K562 (cell line): Measurements from ENCODE around the gene FAM120B. TPM values are rescaled to one million over a fixed set of nuclear protein-coding genes. Genes with fewer than 3 reads are reported as not detected.
A peak's percentile ranks its signal among the peaks of the same experiment; 100 is the strongest.

Experiments used
- ATAC-seq: fragments of 200-7000 bp; cut with Tn5 transposase; 3 replicates; pipeline ENCODE4 v1.9.1; 2020; ENCODE audit warnings: moderate library complexity
- BruUV-seq: library from RNA; stranded (reverse); fragments of 400-500 nt; replicated peaks from 2 replicates; lab custom pipeline; 2021; lab: Mats Ljungman, UMichigan
- CTCF ChIA-PET: fragments of 300-600 bp; formaldehyde crosslinking; extraction: SDS; loops from one replicate; lab custom pipeline; 2021; ENCODE audit warnings: low intra/inter-chr PET ratio; lab: Yijun Ruan, JAX
- POLR2A ChIA-PET: fragments of 300-600, 350-650 bp; sonication (Branson Sonifier 250); formaldehyde crosslinking; extraction: SDS; loops from one replicate; lab custom pipeline; 2021; ENCODE audit warnings: antibody characterized with exemption, inconsistent platforms; lab: Yijun Ruan, JAX
- DNase-seq, 4 experiments: peaks; one replicate each; pipeline versions ENCODE4 v3.0.0 to v3.0.0-alpha.2; 2011 to 2018; ENCODE audit warnings: low spot score in 3 of 4, mixed read lengths in 3 of 4; ENCODE audit errors: extremely low read depth in 1 of 4
- FAIRE-seq: peaks from 2 replicates; lab custom pipeline; 2011; peaks lifted over from hg19 to GRCh38; lab: Jason Lieb, UNC
- H2AFZ ChIP-seq: 2 replicates; pipeline ENCODE4 v1.6.0; 2011; ENCODE audit warnings: low read depth, low read length, control low read depth, inconsistent platforms
- H3K27ac ChIP-seq: fragments of 200-600 bp; 3 replicates; pipeline ENCODE4 v1.8.0; 2011; ENCODE audit warnings: low read depth, mild to moderate bottlenecking, control low read depth, inconsistent platforms, low read length, moderate library complexity, mixed read lengths; ENCODE audit errors: extremely low read depth
- H3K27me3 ChIP-seq, 2 experiments: fragments of 300-600 bp in 1 of 2; 2 replicates in 1 of 2; 3 replicates in 1 of 2; pipeline versions ENCODE4 v1.6.0 to v1.8.0; 2011; ENCODE audit warnings: inconsistent platforms in 2 of 2, low read length in 2 of 2, mild to moderate bottlenecking in 1 of 2, mixed read lengths in 1 of 2, moderate library complexity in 1 of 2; ENCODE audit not compliant: control insufficient read depth in 2 of 2, insufficient read depth in 2 of 2
- H3K36me3 ChIP-seq: fragments of 300-600 bp; 3 replicates; pipeline ENCODE4 v1.8.0; 2011; ENCODE audit warnings: mild to moderate bottlenecking, low read length, inconsistent platforms; ENCODE audit not compliant: control insufficient read depth, insufficient read depth
- H3K4me1 ChIP-seq, 2 experiments: fragments of 200-600 bp in 1 of 2; replicated peaks in 1 of 2; 2 replicates in 1 of 2; 3 replicates in 1 of 2; pipeline versions ENCODE4 v1.5.1 to v1.8.0; 2011; ENCODE audit warnings: inconsistent platforms in 2 of 2, low read length in 2 of 2, mild to moderate bottlenecking in 1 of 2, mixed read lengths in 1 of 2, moderate library complexity in 1 of 2; ENCODE audit not compliant: control insufficient read depth in 2 of 2, insufficient read depth in 2 of 2
- H3K4me2 ChIP-seq: 2 replicates; pipeline ENCODE4 v1.6.1; 2011; ENCODE audit warnings: low read length, control low read depth, inconsistent platforms, mixed read lengths; ENCODE audit not compliant: insufficient read depth
- H3K4me3 ChIP-seq: fragments of 200-600 bp; sonication (generic), shearing (Covaris generic); 2 replicates; pipeline ENCODE4 v1.5.1; 2016; ENCODE audit warnings: control low read depth, inconsistent platforms
- H3K79me2 ChIP-seq: fragments of 200-600 bp; 3 replicates; pipeline ENCODE4 v1.8.0; 2011; ENCODE audit warnings: low read length, inconsistent platforms; ENCODE audit not compliant: control insufficient read depth, insufficient read depth
- H3K9ac ChIP-seq, 2 experiments: 2 replicates each; pipeline versions ENCODE4 v1.6.0 to v1.6.1; 2011; ENCODE audit warnings: low read depth in 2 of 2, low read length in 2 of 2, control low read depth in 1 of 2, inconsistent platforms in 1 of 2, mild to moderate bottlenecking in 1 of 2, mixed read lengths in 1 of 2; ENCODE audit not compliant: insufficient read depth in 1 of 2
- H3K9me1 ChIP-seq: one replicate; pipeline ENCODE4 v1.6.0; 2011; ENCODE audit warnings: inconsistent platforms, mild to moderate bottlenecking, low read length, moderate library complexity; ENCODE audit not compliant: control insufficient read depth, insufficient read depth
- H3K9me3 ChIP-seq: replicated peaks from 2 replicates; pipeline ENCODE4 v1.5.1; 2011; ENCODE audit warnings: low read depth, low read length, inconsistent platforms; ENCODE audit not compliant: control insufficient read depth, insufficient read depth
- H4K20me1 ChIP-seq: replicated peaks from 2 replicates; pipeline ENCODE4 v1.6.1; 2011; ENCODE audit warnings: low read length, inconsistent platforms, mixed read lengths; ENCODE audit not compliant: control insufficient read depth, insufficient read depth
- E2F6 ChIP-seq, 2 experiments: IDR thresholded peaks; 2 replicates each; pipeline ENCODE4 v1.6.1; 2011; ENCODE audit warnings: borderline replicate concordance in 1 of 2, control low read depth in 1 of 2, low read depth in 1 of 2, low read length in 1 of 2, mild to moderate bottlenecking in 1 of 2, mixed read lengths in 1 of 2, moderate library complexity in 1 of 2; ENCODE audit not compliant: insufficient read depth in 1 of 2, insufficient read length in 1 of 2, poor library complexity in 1 of 2, severe bottlenecking in 1 of 2; ENCODE audit errors: extremely low read depth in 1 of 2
- ETV6 ChIP-seq, 3 experiments: fragments of 150-350 bp in 1 of 3; sonication (generic) in 1 of 3; formaldehyde crosslinking in 1 of 3; IDR thresholded peaks; 2 replicates each; pipeline versions ENCODE4 v1.6.1 to v1.8.0; 2014 to 2022; ENCODE audit warnings: borderline replicate concordance in 2 of 3, low read depth in 2 of 3, antibody characterized with exemption in 1 of 3, low read length in 1 of 3, mild to moderate bottlenecking in 1 of 3, missing genetic modification reagents in 1 of 3
- FUS ChIP-seq: fragments of 200-400 bp; formaldehyde crosslinking; optimal IDR thresholded peaks from 2 replicates; pipeline ENCODE3; 2017; ENCODE audit warnings: low read depth, low read length
- MTA3 ChIP-seq: fragments of 450-650 bp; formaldehyde crosslinking; IDR thresholded peaks from 2 replicates; pipeline ENCODE4 v1.6.1; 2017; ENCODE audit warnings: mild to moderate bottlenecking, borderline replicate concordance
- NFE2L1 ChIP-seq: fragments of 450-650 bp; IDR thresholded peaks from 2 replicates; pipeline ENCODE4 v1.6.1; 2016; ENCODE audit warnings: missing genetic modification characterization, low read depth, mild to moderate bottlenecking, missing compliant biosample characterization, moderate library complexity, borderline replicate concordance
- RFX7 ChIP-seq: fragments of 250-450 bp; sonication (Bioruptor Pico); IDR thresholded peaks from 2 replicates; pipeline ENCODE4 v1.5.1; 2021; ENCODE audit warnings: mild to moderate bottlenecking
- TOE1 ChIP-seq, 2 experiments: fragments of 450-650 bp in 1 of 2; sonication (generic) in 1 of 2; formaldehyde crosslinking in 1 of 2; IDR thresholded peaks; 2 replicates each; pipeline versions ENCODE4 v1.7.1 to v1.8.0; 2016 to 2022; ENCODE audit warnings: borderline replicate concordance in 2 of 2, mild to moderate bottlenecking in 2 of 2, antibody characterized with exemption in 1 of 2, inconsistent platforms in 1 of 2, low read depth in 1 of 2, missing genetic modification reagents in 1 of 2, moderate library complexity in 1 of 2
- ZNF23 ChIP-seq: fragments of 250-450 bp; sonication (Bioruptor Pico); IDR thresholded peaks from 2 replicates; pipeline ENCODE4 v1.4.0; 2020; ENCODE audit warnings: mild to moderate bottlenecking
- WGBS: fragments of 100-300 bp; shearing (Covaris generic); methylation state at CpG from one replicate; pipeline ENCODE4 v1.1.6; 2016; ENCODE audit warnings: low coverage, mixed read lengths; ENCODE audit not compliant: insufficient coverage; ENCODE audit errors: missing lambda C conversion rate; 5-methylcytosine and 5-hydroxymethylcytosine counted together
- in situ Hi-C: fragments of 300-500 bp; cut with MboI; formaldehyde crosslinking; loops from 4 replicates; pipeline ENCODE4 v1.15.0; 2018; ENCODE audit warnings: inconsistent platforms, mixed read lengths
- intact Hi-C: fragments of 100-400 bp; cut with micrococcal nuclease; formaldehyde crosslinking; loops from 2 replicates; pipeline ENCODE4 v1.14.2; 2022
- polyA plus RNA-seq, 8 experiments: library from polyadenylated mRNA; depleted of rRNA in 4 of 8; stranded (reverse) in 5 of 8; unstranded in 3 of 8; fragments of >200 nt; fragmentation: Nextera tagmentation in 2 of 8; fragmentation: Illumina TruSeq in 1 of 8; extraction: Ambion mirVana in 2 of 8; extraction: Trizol in 1 of 8; gene quantifications; 2 replicates each; pipeline versions ENCODE4 v1.2.1 to v1.2.3, GENCODE V29; 2011 to 2014; ENCODE audit warnings: inconsistent platforms in 1 of 8, missing spikeins in 1 of 8
- total RNA-seq, 7 experiments: library from RNA; depleted of rRNA in 6 of 7; stranded (reverse); fragments of >200 nt in 6 of 7; fragmentation: Illumina TruSeq in 2 of 7; extraction: Trizol in 2 of 7; gene quantifications; 2 replicates each; pipeline versions ENCODE4 v1.2.1 to v1.2.3, GENCODE V29; 2011 to 2021; ENCODE audit warnings: low replicate concordance in 1 of 7
- TF ChIP-seq, protein P1 (sequence below): fragments of 150-350 bp; conservative IDR thresholded peaks from 2 replicates; pipeline ENCODE4 v1.6.1; 2014; ENCODE audit warnings: low read length
- TF ChIP-seq, protein P2 (sequence below): sonication (generic); formaldehyde crosslinking; IDR thresholded peaks from 2 replicates; pipeline ENCODE4 v1.8.0; 2022; ENCODE audit warnings: missing genetic modification reagents, mild to moderate bottlenecking, borderline replicate concordance

FAM120B gene
- total and polyA plus RNA-seq, 9 of the 15 experiments (the other 6 are each of a cell fraction or from before 2014, with no cell fraction given): 3.5 to 22.6 (median 14.7) TPM

- peaks cover 0 to 34% of the 10 kb centered on the region in 2 experiments; a peak in 3 of 5 replicates for H3K4me1 ChIP-seq
- WGBS: 4% methylated on average over 90 of the region's 109 CpGs
- ChIA-PET POLR2A (interaction anchor here (0.7 kb wide), 1 partner anchor 129 kb away, joined by 3 read pairs; no protein-coding TSS in a partner anchor), CTCF (no interaction called here)
- H3K27ac ChIP-seq: no peak overlapping the region
- ATAC-seq: peak; percentile 77
- no peaks in the 10 kb centered on the region for H3K9me3 ChIP-seq
- FAIRE-seq: no peak
- H3K9ac ChIP-seq: peak overlapping the region in 1 of 2 experiments; percentile 82; a peak in 2 of 4 replicates
- peak; percentile 38 to 68 (median 56) for DNase-seq
- no peaks in the 10 kb centered on the region for H3K79me2 ChIP-seq
- no TSS peak for BruUV-seq
- H3K4me2 ChIP-seq: peak overlapping the region; percentile 62
- intact Hi-C loops: loop anchor here (10.0 kb wide), 1 partner anchor 219 kb away; no protein-coding TSS in a partner anchor
- peaks cover 12% of the 10 kb centered on the region for H4K20me1 ChIP-seq
- H3K4me3 ChIP-seq: peak overlapping the region; percentile 36
- H3K36me3 ChIP-seq: no peaks in the 10 kb centered on the region
- H3K27me3 ChIP-seq: peaks cover 69 to 72% of the 10 kb centered on the region in 2 experiments
- H2AFZ ChIP-seq: peak overlapping the region; percentile 58
- no peaks in the 10 kb centered on the region for H3K9me1 ChIP-seq
- in situ Hi-C loops: no loop called here
- no peak for TF ChIP-seq NFE2L1 (tag)
- no peak for TF ChIP-seq RFX7
- TF ChIP-seq ZNF23 (CRISPR knock-in tag): no peak
- peak in 1 of 2 experiments; percentile 80 for TF ChIP-seq E2F6 (IDR thresholded peaks at IDR 0.05; ENCODE audit: borderline replicate concordance in 1 of 2, extremely low read depth in 1 of 2, insufficient read depth in 1 of 2, insufficient read length in 1 of 2, low read depth in 1 of 2, low read length in 1 of 2, poor library complexity in 1 of 2, severe bottlenecking in 1 of 2)
- TF ChIP-seq ETV6 (IDR thresholded peaks at IDR 0.05; ENCODE audit: borderline replicate concordance in 1 of 2, low read depth in 2 of 2, low read length in 1 of 2): no peak
- no peak for TF ChIP-seq ETV6 (CRISPR knock-in tag; IDR thresholded peaks at IDR 0.05; ENCODE audit: borderline replicate concordance)
- TF ChIP-seq FUS: peak; percentile 43
- no peak for TF ChIP-seq TOE1 (IDR thresholded peaks at IDR 0.05; ENCODE audit: borderline replicate concordance)
- TF ChIP-seq TOE1 (CRISPR knock-in tag; IDR thresholded peaks at IDR 0.05; ENCODE audit: borderline replicate concordance, low read depth): no peak
- TF ChIP-seq MTA3: no peak
- TF ChIP-seq, protein P1, sequence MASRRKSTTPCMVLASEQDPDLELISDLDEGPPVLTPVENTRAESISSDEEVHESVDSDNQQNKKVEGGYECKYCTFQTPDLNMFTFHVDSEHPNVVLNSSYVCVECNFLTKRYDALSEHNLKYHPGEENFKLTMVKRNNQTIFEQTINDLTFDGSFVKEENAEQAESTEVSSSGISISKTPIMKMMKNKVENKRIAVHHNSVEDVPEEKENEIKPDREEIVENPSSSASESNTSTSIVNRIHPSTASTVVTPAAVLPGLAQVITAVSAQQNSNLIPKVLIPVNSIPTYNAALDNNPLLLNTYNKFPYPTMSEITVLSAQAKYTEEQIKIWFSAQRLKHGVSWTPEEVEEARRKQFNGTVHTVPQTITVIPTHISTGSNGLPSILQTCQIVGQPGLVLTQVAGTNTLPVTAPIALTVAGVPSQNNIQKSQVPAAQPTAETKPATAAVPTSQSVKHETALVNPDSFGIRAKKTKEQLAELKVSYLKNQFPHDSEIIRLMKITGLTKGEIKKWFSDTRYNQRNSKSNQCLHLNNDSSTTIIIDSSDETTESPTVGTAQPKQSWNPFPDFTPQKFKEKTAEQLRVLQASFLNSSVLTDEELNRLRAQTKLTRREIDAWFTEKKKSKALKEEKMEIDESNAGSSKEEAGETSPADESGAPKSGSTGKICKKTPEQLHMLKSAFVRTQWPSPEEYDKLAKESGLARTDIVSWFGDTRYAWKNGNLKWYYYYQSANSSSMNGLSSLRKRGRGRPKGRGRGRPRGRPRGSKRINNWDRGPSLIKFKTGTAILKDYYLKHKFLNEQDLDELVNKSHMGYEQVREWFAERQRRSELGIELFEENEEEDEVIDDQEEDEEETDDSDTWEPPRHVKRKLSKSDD: no peak
- TF ChIP-seq, protein P2, sequence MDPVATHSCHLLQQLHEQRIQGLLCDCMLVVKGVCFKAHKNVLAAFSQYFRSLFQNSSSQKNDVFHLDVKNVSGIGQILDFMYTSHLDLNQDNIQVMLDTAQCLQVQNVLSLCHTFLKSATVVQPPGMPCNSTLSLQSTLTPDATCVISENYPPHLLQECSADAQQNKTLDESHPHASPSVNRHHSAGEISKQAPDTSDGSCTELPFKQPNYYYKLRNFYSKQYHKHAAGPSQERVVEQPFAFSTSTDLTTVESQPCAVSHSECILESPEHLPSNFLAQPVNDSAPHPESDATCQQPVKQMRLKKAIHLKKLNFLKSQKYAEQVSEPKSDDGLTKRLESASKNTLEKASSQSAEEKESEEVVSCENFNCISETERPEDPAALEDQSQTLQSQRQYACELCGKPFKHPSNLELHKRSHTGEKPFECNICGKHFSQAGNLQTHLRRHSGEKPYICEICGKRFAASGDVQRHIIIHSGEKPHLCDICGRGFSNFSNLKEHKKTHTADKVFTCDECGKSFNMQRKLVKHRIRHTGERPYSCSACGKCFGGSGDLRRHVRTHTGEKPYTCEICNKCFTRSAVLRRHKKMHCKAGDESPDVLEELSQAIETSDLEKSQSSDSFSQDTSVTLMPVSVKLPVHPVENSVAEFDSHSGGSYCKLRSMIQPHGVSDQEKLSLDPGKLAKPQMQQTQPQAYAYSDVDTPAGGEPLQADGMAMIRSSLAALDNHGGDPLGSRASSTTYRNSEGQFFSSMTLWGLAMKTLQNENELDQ: no peak
These were observed 10.8 kb upstream of the FAM120B start for GRCh38 chr6:170295510-170296422.
